ENCODE data around the gene MGAT4A.
"Not testable (repeated sequence)": the region's sequence is repeated elsewhere in the genome, so short reads cannot be mapped to it uniquely, and the experiment has no call there.

- TF ChIP-seq POLR2AphosphoS5 (IDR thresholded peaks at IDR 0.05; ENCODE audit: borderline replicate concordance, low read depth, low read length); EZH2 (IDR thresholded peaks at IDR 0.05): not testable (repeated sequence)
Observed at GRCh38 chr2:98659491-98659840, 71.5 kb downstream of the MGAT4A start.
